IMR-90 (cell line): ENCODE data around the gene PRR16. TPM values are rescaled to one million over a fixed set of nuclear protein-coding genes. Genes with fewer than 3 reads are reported as not detected.

ENCODE experiments used
- ATAC-seq: fragments of 200-7000 bp; cut with Tn5 transposase; 2 replicates; pipeline ENCODE4 v1.9.1; 2020; ENCODE audit warnings: low read depth, mild to moderate bottlenecking, moderate library complexity
- BruUV-seq: library from RNA; stranded (reverse); fragments of 400-500 nt; replicated peaks from 2 replicates; lab custom pipeline; 2021; lab: Mats Ljungman, UMichigan
- CTCF ChIA-PET: fragments of 300-600 bp; formaldehyde crosslinking; extraction: SDS; loops from one replicate; lab custom pipeline; 2021; ENCODE audit warnings: antibody characterized with exemption; lab: Yijun Ruan, JAX
- POLR2A ChIA-PET: fragments of 300-600 bp; sonication (Branson Sonifier 250); formaldehyde crosslinking; loops from one replicate; lab custom pipeline; 2022; ENCODE audit warnings: antibody characterized with exemption; ENCODE audit not compliant: unreplicated experiment; lab: Charles Lee
- DNase-seq: peaks from one replicate; pipeline ENCODE4 v3.0.0; 2013
- H2AFZ ChIP-seq: replicated peaks from 2 replicates; pipeline ENCODE3; 2013; ENCODE audit warnings: low read length, mild to moderate bottlenecking; ENCODE audit not compliant: poor library complexity
- H2AK5ac ChIP-seq: 2 replicates; pipeline ENCODE4 v1.6.1; 2013; ENCODE audit warnings: low read depth, low read length, inconsistent platforms
- H2AK9ac ChIP-seq: replicated peaks from 2 replicates; pipeline ENCODE3; 2013; ENCODE audit warnings: mild to moderate bottlenecking, low read depth, low read length, moderate library complexity; ENCODE audit not compliant: poor library complexity
- H2BK120ac ChIP-seq: 2 replicates; pipeline ENCODE4 v1.6.1; 2013; ENCODE audit warnings: low read depth, low read length, inconsistent platforms
- H2BK15ac ChIP-seq: 3 replicates; pipeline ENCODE4 v1.6.1; 2013; ENCODE audit warnings: low read depth, low read length, inconsistent platforms
- H2BK20ac ChIP-seq: 2 replicates; pipeline ENCODE4 v1.6.1; 2013; ENCODE audit warnings: low read depth, mild to moderate bottlenecking, inconsistent platforms, low read length, moderate library complexity
- H2BK5ac ChIP-seq: 2 replicates; pipeline ENCODE4 v1.6.1; 2013; ENCODE audit warnings: mild to moderate bottlenecking, low read depth, low read length, inconsistent platforms; ENCODE audit not compliant: poor library complexity, severe bottlenecking
- H3K14ac ChIP-seq: replicated peaks from 2 replicates; pipeline ENCODE4 v1.6.1; 2013; ENCODE audit warnings: low read depth, low read length, inconsistent platforms
- H3K18ac ChIP-seq: 2 replicates; pipeline ENCODE4 v1.6.1; 2013; ENCODE audit warnings: low read depth, low read length, control low read depth
- H3K23ac ChIP-seq: 2 replicates; pipeline ENCODE4 v1.6.1; 2013; ENCODE audit warnings: low read depth, low read length, inconsistent platforms
- H3K27ac ChIP-seq: 2 replicates; pipeline ENCODE4 v1.5.1; 2013; ENCODE audit warnings: mild to moderate bottlenecking, control low read depth, low read length; ENCODE audit not compliant: insufficient read depth
- H3K27me3 ChIP-seq: 2 replicates; pipeline ENCODE4 v1.6.1; 2013; ENCODE audit warnings: low read length; ENCODE audit not compliant: control insufficient read depth, insufficient read depth
- H3K36me3 ChIP-seq: 2 replicates; pipeline ENCODE4 v1.6.1; 2013; ENCODE audit warnings: low read length, mixed read lengths; ENCODE audit not compliant: control insufficient read depth, insufficient read depth
- H3K4ac ChIP-seq: 2 replicates; pipeline ENCODE4 v1.6.1; 2013; ENCODE audit warnings: low read depth, low read length, inconsistent platforms
- H3K4me1 ChIP-seq: 2 replicates; pipeline ENCODE4 v1.6.1; 2013; ENCODE audit warnings: low read length, mixed read lengths; ENCODE audit not compliant: control insufficient read depth, insufficient read depth
- H3K4me2 ChIP-seq: 2 replicates; pipeline ENCODE4 v1.6.1; 2013; ENCODE audit warnings: low read depth, mild to moderate bottlenecking, control low read depth, low read length, moderate library complexity
- H3K4me3 ChIP-seq: 2 replicates; pipeline ENCODE4 v1.5.1; 2013; ENCODE audit warnings: low read depth, mild to moderate bottlenecking, control low read depth, low read length, moderate library complexity; ENCODE audit not compliant: insufficient read depth
- H3K56ac ChIP-seq: 2 replicates; pipeline ENCODE4 v1.6.1; 2013; ENCODE audit warnings: low read length, inconsistent platforms; ENCODE audit not compliant: insufficient read depth; ENCODE audit errors: extremely low read depth
- H3K79me1 ChIP-seq, 2 experiments: 2 replicates each; pipeline ENCODE4 v1.6.1; 2013; ENCODE audit warnings: low read length in 2 of 2, inconsistent platforms in 1 of 2, low read depth in 1 of 2
- H3K9ac ChIP-seq: 2 replicates; pipeline ENCODE4 v1.6.1; 2013; ENCODE audit warnings: low read depth, low read length, control low read depth
- H3K9me1 ChIP-seq: 2 replicates; pipeline ENCODE4 v1.6.1; 2013; ENCODE audit warnings: low read length, inconsistent platforms; ENCODE audit not compliant: insufficient read depth
- H3K9me3 ChIP-seq: 2 replicates; pipeline ENCODE4 v1.6.1; 2013; ENCODE audit warnings: low read length; ENCODE audit not compliant: control insufficient read depth, insufficient read depth
- H4K20me1 ChIP-seq: 2 replicates; pipeline ENCODE4 v1.6.1; 2013; ENCODE audit warnings: low read length, inconsistent platforms; ENCODE audit not compliant: insufficient read depth
- H4K5ac ChIP-seq: 2 replicates; pipeline ENCODE4 v1.6.1; 2013; ENCODE audit warnings: mild to moderate bottlenecking, low read depth, low read length, control low read depth
- H4K8ac ChIP-seq, 2 experiments: 2 replicates each; pipeline ENCODE4 v1.6.1; 2013; ENCODE audit warnings: low read depth in 2 of 2, low read length in 2 of 2, control low read depth in 1 of 2, inconsistent platforms in 1 of 2
- H4K91ac ChIP-seq: 2 replicates; pipeline ENCODE4 v1.6.1; 2013; ENCODE audit warnings: low read depth, low read length, inconsistent platforms; ENCODE audit not compliant: insufficient read depth
- FOS ChIP-seq: fragments of 150-350 bp; IDR thresholded peaks from 2 replicates; pipeline ENCODE4 v1.6.1; 2016; ENCODE audit warnings: low read depth, low read length
- POLR2A ChIP-seq: IDR thresholded peaks from 2 replicates; pipeline ENCODE4 v1.6.1; 2012; ENCODE audit warnings: mild to moderate bottlenecking, low read depth, low read length
- WGBS, 2 experiments: methylation state at CpG; one replicate each; pipeline versions ENCODE4 v1.1.5 to v1.1.7; 2013; ENCODE audit warnings: missing lambda C conversion rate in 2 of 2; ENCODE audit not compliant: insufficient read length in 1 of 2; ENCODE audit errors: extremely low coverage in 2 of 2; 5-methylcytosine and 5-hydroxymethylcytosine counted together
- dilution Hi-C: fragments of 300-500 bp; cut with HindIII; formaldehyde crosslinking; loops from one replicate; pipeline ENCODE4 v1.14.3; 2018; ENCODE audit warnings: low sequenced_read_pairs; ENCODE audit not compliant: unreplicated experiment
- in situ Hi-C: fragments of 300-500 bp; cut with MboI; formaldehyde crosslinking; loops from 3 replicates; pipeline ENCODE4 v1.14.3; 2019; ENCODE audit warnings: low sequenced_read_pairs, inconsistent platforms, mixed read lengths
- intact Hi-C: fragments of 100-400 bp; cut with micrococcal nuclease; formaldehyde crosslinking; loops from 2 replicates; pipeline ENCODE4 v1.10.0; 2022
- polyA plus RNA-seq, 3 experiments: library from polyadenylated mRNA; depleted of rRNA; stranded (reverse); fragments of >200 nt; gene quantifications; 2 replicates each; pipeline ENCODE4 v1.2.3, GENCODE V29; 2012; ENCODE audit warnings: low replicate concordance in 1 of 3
- total RNA-seq: library from RNA; depleted of rRNA; stranded (reverse); fragments of >200 nt; gene quantifications from 2 replicates; pipeline ENCODE4 v1.2.3, GENCODE V29; 2012

PRR16 gene
- total and polyA plus RNA-seq, 2 of the 4 experiments (the other 2 are of a cell fraction), result 9.9 to 45.2 TPM

DNA sequence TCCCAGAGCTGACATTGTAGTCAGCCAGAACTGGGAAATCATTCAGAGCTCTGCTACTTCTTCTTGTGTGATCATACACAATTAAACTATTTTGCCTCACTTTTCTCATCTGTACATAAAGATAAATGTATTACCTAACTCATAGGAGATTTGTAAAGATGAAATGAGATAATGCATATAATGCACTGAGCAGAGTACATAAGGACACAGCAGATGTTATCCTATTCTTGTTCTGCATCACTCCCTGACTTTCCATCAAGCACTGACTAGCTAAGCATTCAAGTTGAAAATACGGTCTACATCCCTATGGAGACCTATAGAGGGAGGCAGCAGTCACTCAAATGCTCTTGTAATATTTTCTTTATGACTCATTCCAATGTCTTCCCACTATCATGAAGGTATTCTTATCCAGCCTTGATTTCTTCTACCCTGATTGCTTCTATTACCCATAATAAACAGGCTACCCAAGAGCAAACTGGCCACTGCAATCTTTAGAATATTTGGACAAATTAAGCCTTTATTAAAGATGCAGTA, 16.3 kb upstream of the PRR16 start:
- intact Hi-C loops (loop anchor here (5.0 kb wide), 2 partner anchors 60 to 295 kb away; no protein-coding TSS in a partner anchor), in situ Hi-C loops (no loop called here), dilution Hi-C loops (no loop called here)
- H3K4me3 ChIP-seq, result no peak overlapping the region
- H3K36me3 ChIP-seq, result no peaks in the 10 kb centered on the region
- H3K27ac ChIP-seq, result no peak overlapping the region
- H3K18ac ChIP-seq, result peak overlapping the region; percentile 38; the same call in 1 of the 2 replicates
- TF ChIP-seq POLR2A (no peak), FOS (0 out of 2 replicates have a peak, but pooled peaks have one; percentile 11)
- ChIA-PET CTCF (interaction anchor here (1.3 kb wide), 1 partner anchor 17 kb away, joined by 3 read pairs; no protein-coding TSS in a partner anchor), POLR2A (no interaction called here)
- no peak overlapping the region for H2AK9ac ChIP-seq
- H3K4ac ChIP-seq, result peak overlapping the region; percentile 12; the same call in 1 of the 2 replicates
- no peak overlapping the region for H4K91ac ChIP-seq
- no peak overlapping the region for H3K23ac ChIP-seq
- H4K20me1 ChIP-seq, result no peaks in the 10 kb centered on the region
- H2BK20ac ChIP-seq, result peak overlapping the region; percentile 27; the same call in 1 of the 2 replicates
- H3K9me3 ChIP-seq, result no peaks in the 10 kb centered on the region
- no peak overlapping the region for H3K9ac ChIP-seq
- peaks cover 5% of the 10 kb centered on the region for H3K4me1 ChIP-seq
- no CpG with 5 or more reads among the region's 1 CpG for WGBS, 2 experiments
- H3K56ac ChIP-seq, result no peak overlapping the region
- H2BK15ac ChIP-seq, result peak overlapping the region; percentile 5; the same call in 1 of the 3 replicates
- no peak overlapping the region for H4K5ac ChIP-seq
- no peaks in the 10 kb centered on the region for H3K79me1 ChIP-seq
- ATAC-seq (no peak), DNase-seq (peak; percentile 41)
- peak overlapping the region; percentile 21 for H2BK120ac ChIP-seq
- no peak overlapping the region for H3K4me2 ChIP-seq
- BruUV-seq, result no TSS peak
- peak overlapping the region in 1 of 2 experiments; percentile 31; a peak in 1 of 4 replicates for H4K8ac ChIP-seq
- no peaks in the 10 kb centered on the region; the same call in 1 of the 2 replicates for H3K9me1 ChIP-seq
- H2BK5ac ChIP-seq, result no peak overlapping the region
- no peak overlapping the region for H2AFZ ChIP-seq
- H3K27me3 ChIP-seq, result no peaks in the 10 kb centered on the region
- no peak overlapping the region for H2AK5ac ChIP-seq
- H3K14ac ChIP-seq, result peak overlapping the region; percentile 3; the same call in 1 of the 2 replicates
